ENCODE data around the gene KIAA0319L. TPM values are rescaled to one million over a fixed set of nuclear protein-coding genes. Genes with fewer than 3 reads are reported as not detected.
A peak's percentile ranks its signal among the peaks of the same experiment; 100 is the strongest.
"Not testable (repeated sequence)": the region's sequence is repeated elsewhere in the genome, so short reads cannot be mapped to it uniquely, and the experiment has no call there.

KIAA0319L gene
- total RNA-seq, 1 experiment from 2014 or later, result 15.7 TPM

DNA sequence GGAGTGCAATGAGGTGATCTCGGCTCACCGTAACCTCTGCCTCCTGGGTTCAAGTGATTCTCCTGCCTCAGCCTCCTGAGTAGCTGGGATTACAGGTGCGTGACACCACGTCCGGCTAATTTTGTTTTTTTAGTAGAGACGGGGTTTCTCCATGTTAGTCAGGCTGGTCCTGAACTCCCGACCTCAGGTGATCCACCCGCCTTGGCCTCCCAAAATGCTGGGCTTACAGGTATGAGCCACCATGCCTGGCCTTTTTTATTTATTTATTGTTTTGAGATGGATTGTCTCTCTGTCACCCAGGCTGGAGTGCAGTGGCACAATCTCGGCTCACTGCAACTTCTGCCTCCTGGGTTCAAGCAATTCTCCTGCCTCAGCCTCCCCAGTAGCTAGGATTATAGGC is 24.4 kb upstream of the KIAA0319L start:
- not testable (repeated sequence) for DNase-seq (ENCODE audit: low spot score)

DNA sequence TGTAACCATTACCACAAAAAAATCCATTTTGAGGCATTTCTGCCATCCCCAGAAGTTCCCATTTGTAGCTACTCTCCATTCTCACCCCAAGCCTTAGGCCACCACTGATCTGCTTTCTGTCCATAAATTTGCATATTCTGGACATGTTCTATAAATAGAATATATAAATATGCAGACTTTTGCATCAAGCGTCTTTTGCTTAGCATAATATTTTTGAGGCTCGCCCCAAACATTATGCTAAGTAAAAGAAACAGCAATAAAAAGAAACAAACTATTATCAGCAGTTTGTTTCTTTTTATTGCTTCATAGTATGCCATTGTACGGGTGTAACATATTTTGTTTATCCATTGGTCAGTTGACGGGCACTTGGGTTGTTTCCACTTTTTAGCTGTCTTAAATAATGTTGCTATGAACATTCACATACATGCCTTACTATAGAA is 23.8 kb upstream of the KIAA0319L start:
- no peak for DNase-seq (ENCODE audit: low spot score)

GRCh38 chr1:35577071-35577998 is 20.1 kb upstream of the KIAA0319L start:
- DNase-seq (ENCODE audit: low spot score), result no peak

DNA sequence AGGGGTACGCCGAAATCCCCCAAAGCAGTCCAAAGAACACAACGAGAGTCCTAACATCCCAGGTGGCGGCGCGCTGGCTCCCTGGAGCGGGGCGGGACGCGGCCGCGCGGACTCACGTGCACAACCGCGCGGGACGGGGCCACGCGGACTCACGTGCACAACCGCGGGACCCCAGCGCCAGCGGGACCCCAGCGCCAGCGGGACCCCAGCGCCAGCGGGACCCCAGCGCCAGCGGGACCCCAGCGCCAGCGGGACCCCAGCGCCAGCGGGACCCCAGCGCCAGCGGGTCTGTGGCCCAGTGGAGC is 19.5 kb upstream of the KIAA0319L start:
- not testable (repeated sequence) for DNase-seq (ENCODE audit: low spot score)

DNA sequence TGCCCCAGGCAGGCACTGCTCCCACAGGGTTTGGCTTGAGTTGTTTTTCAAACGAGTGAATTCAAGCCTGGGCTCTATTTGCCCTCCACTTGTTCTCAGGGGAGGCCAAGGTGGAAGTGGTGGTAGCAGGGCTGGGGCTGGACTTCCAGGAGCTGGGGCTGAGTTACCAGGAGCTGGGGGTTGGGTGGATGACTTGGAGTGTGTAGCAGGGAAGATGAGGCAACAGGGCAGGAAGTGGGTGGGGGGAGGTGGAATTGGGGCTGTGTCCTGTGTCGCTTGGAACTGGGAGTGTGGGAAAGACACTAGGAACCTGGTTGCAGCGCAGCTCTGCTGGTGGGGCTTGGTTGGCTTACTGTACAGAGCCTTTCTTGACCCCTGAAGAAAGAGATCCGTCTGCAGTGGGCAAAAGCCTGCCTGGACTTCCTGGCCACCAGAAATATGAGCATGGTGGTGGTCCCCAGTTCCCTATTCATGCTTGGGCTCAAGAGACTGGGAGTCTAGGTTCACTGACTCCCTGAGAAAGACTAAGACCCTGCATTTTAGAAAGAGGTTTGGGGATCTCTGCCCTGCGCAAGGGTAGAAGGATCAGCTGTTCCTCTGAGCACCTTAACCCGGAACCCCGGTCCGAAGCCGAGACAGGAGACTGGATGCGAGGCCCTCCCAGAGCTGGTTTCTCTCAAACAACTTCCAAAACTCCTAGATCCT is 19.0 kb upstream of the KIAA0319L start:
- DNase-seq (ENCODE audit: low spot score), result no peak

- no peak for DNase-seq (ENCODE audit: low spot score)
These were observed 18.3 kb upstream of the KIAA0319L start for GRCh38 chr1:35575416-35575958.

GRCh38 chr1:35574655-35575415 is 17.6 kb upstream of the KIAA0319L start:
- DNase-seq (ENCODE audit: low spot score), result no peak

GRCh38 chr1:35574125-35574654 is 17.0 kb upstream of the KIAA0319L start:
- no peak for DNase-seq (ENCODE audit: low spot score)

GRCh38 chr1:35573198-35574124 is 16.3 kb upstream of the KIAA0319L start, which contains the start of gene TFAP2E:
Gene TFAP2E, plus strand, starts transcription at chr1:35573314. Its CDS starts 264 bp downstream, at chr1:35573578.
- DNase-seq (ENCODE audit: low spot score), result no peak

GRCh38 chr1:35572296-35572695 is 15.1 kb upstream of the KIAA0319L start:
- no peak for DNase-seq (ENCODE audit: low spot score)

DNA sequence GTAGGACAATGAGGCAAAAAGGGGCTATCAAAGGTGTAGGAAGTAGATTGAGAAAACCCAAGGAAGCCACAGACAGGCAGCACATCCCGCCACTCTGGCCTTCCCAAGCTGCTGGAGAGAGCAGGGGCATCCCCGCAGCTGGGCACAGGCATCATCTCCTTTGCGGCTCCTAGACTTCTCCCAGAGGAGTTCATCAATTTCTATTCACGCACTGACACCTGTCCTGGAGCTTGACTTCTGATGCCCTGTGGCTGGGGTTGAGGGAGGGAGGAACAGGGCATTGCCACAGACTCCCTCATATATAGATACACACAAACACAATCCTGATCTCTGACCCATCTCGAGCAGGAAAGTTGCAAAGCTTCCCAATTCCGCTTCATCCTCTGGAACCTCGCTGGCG is 14.1 kb upstream of the KIAA0319L start:
- no peak for DNase-seq (ENCODE audit: low spot score)

- DNase-seq (ENCODE audit: low spot score), result peak; percentile 50
These were observed 13.5 kb upstream of the KIAA0319L start for GRCh38 chr1:35570589-35571137.

GRCh38 chr1:35569936-35570335 is 12.7 kb upstream of the KIAA0319L start:
- peak; percentile 22 for DNase-seq (ENCODE audit: low spot score)

GRCh38 chr1:35568975-35569395 is 11.8 kb upstream of the KIAA0319L start:
- DNase-seq (ENCODE audit: low spot score), result peak; percentile 59

DNA sequence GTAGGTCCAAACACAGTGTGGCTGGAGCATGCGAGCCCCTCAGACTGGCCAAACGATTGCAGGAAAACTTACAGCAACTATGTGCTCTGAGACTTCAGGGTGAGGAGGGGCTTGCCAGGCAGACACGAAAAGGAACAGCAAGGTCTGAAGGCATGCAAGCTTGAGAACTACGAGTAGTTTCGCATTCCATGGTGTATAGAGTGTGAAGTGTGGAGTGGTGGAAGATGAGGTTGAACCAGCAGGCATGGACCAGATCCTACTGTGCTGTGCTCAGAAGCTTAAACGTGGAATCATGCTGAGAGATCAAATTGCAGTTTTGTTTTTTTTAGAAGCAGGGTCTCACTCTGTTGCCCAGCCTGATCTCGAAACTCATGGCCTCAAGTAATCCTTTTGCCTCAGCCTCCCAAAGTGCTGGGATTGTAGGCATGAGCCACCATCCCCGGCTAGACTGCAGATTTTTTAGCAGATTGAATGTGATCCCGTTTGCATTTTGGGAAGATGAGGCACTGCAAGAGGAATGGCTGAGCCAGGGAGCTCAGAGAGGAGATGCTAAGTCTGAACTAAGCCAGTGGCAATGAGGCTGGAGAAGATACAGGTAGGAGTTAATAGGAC is 10.8 kb upstream of the KIAA0319L start:
- DNase-seq (ENCODE audit: low spot score), result no peak

GRCh38 chr1:35565742-35566133 is 8.5 kb upstream of the KIAA0319L start:
- DNase-seq (ENCODE audit: low spot score), result no peak

- DNase-seq (ENCODE audit: low spot score), result no peak
These were observed 7.9 kb upstream of the KIAA0319L start for GRCh38 chr1:35564884-35565741.

- DNase-seq (ENCODE audit: low spot score), result peak; percentile 50
These were observed 7.1 kb upstream of the KIAA0319L start for GRCh38 chr1:35564037-35564883.
